RPMI8226 (cell line): Measurements from ENCODE around the gene TMEM18.
"Not testable (repeated sequence)": the region's sequence is repeated elsewhere in the genome, so short reads cannot be mapped to it uniquely, and the experiment has no call there.

Source experiments
- DNase-seq: peaks from one replicate; pipeline ENCODE4 v3.0.0-alpha.2; 2015

The TMEM18 gene

GRCh38 chr2:692767-693166, 15.6 kb upstream of the TMEM18 start:
- DNase-seq = no peak

GRCh38 chr2:691821-692761, 14.9 kb upstream of the TMEM18 start:
- DNase-seq = no peak

GRCh38 chr2:690799-691198, 13.6 kb upstream of the TMEM18 start:
- no peak for DNase-seq

GRCh38 chr2:689877-690510, 12.8 kb upstream of the TMEM18 start:
- DNase-seq = peak; percentile 62

- DNase-seq = no peak
Observed at GRCh38 chr2:689237-689636, 12.0 kb upstream of the TMEM18 start.

GRCh38 chr2:688504-689076, 11.4 kb upstream of the TMEM18 start:
- no peak for DNase-seq

GRCh38 chr2:685421-685820, 8.2 kb upstream of the TMEM18 start:
- DNase-seq = no peak

GRCh38 chr2:684913-685312, 7.7 kb upstream of the TMEM18 start:
- not testable (repeated sequence) for DNase-seq

GRCh38 chr2:682226-682625, 5.0 kb upstream of the TMEM18 start:
- no peak for DNase-seq

- no peak for DNase-seq
Observed at GRCh38 chr2:681312-681711, 4.1 kb upstream of the TMEM18 start.

GRCh38 chr2:680496-680895, 3.3 kb upstream of the TMEM18 start:
- DNase-seq = no peak

GRCh38 chr2:678964-679363, 1.8 kb upstream of the TMEM18 start:
- DNase-seq = no peak

- DNase-seq = no peak
Observed at GRCh38 chr2:677959-678550, 849 bp upstream of the TMEM18 start.

- peak; percentile 98 for DNase-seq
Observed at GRCh38 chr2:676647-677055, 555 bp downstream of the TMEM18 start.

GRCh38 chr2:675982-676646, 1.1 kb downstream of the TMEM18 start:
- peak; percentile 87 for DNase-seq

- DNase-seq = peak; percentile 27
Observed at GRCh38 chr2:675460-675859, 1.7 kb downstream of the TMEM18 start.

- DNase-seq = peak; percentile 70
Observed at GRCh38 chr2:675051-675450, 2.2 kb downstream of the TMEM18 start.

GRCh38 chr2:674321-674985, 2.8 kb downstream of the TMEM18 start:
- DNase-seq = no peak

- DNase-seq = no peak
Observed at GRCh38 chr2:673615-674320, 3.4 kb downstream of the TMEM18 start.

GRCh38 chr2:673016-673415, 4.2 kb downstream of the TMEM18 start:
- DNase-seq = no peak

GRCh38 chr2:672606-672905, 4.7 kb downstream of the TMEM18 start:
- no peak for DNase-seq
